NCI-H345 treated with DMSO at 0.1 percent for 48 hours (cell line): ENCODE results near the gene ATP6V0E2.

Source experiments
- DNase-seq: peaks from one replicate; lab custom pipeline; 2025; ENCODE audit not compliant: unreplicated experiment; lab: John Stamatoyannopoulos, UW

Gene ATP6V0E2

DNA sequence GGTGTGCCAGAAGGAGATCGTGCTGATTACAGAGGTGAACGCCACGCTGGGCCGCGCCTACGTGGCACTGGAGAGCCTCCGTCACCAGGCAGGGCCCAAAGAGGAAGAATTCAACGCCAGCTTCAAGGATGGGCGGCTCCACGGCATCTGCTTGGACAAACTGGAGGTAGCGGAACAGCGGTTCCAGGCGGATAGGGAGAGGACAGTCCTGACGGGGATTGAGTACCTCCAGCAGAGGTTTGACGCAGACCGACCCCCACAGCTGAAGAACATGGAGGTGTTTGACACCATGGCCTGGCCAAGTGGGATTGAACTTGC, 12.1 kb upstream of the ATP6V0E2 start:
- no peak for DNase-seq

- DNase-seq: no peak
Measured at GRCh38 chr7:149862156-149862555, 11.6 kb upstream of the ATP6V0E2 start.

DNA sequence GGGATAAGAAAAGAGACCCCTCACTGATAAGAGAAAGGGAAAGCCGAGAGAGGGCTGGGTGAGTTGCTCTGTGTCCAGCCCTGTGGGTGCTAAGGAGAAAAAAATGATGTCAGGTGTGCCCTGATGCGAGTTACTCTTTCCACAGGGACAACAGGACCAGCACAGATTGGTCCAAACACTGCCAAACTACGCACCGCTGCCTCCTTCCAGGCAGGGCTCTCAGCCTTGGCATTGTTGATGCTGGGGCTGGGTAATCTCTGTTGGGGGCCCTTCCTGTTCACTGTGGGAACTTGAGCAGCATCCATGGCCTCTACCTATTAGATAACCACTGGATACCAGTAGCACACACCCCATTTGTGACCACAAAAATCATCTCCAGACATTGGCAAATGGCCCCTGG, 10.3 kb upstream of the ATP6V0E2 start:
- DNase-seq: no peak

DNA sequence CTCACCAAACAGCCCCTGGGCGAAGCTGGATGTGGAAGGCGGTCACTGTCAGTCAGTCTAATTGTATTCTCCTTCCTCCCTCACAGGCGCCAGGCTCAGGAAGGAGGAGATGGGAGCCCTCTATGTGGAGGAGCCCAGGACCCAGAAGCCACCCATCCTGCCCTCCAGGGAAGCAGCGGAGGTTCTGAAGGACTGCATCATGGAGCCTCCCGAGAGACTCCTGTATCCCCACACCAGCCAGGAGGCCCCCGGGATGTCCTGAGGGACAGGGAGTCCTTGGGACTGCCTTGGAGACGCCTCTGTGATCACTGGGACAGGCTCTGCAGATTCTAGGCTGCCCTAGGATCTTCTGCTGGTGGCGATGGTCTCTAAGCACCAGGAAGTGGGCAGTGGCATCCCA, 9.7 kb upstream of the ATP6V0E2 start:
- no peak for DNase-seq

GRCh38 chr7:149864751-149865150, 9.0 kb upstream of the ATP6V0E2 start:
- DNase-seq: no peak

- no peak for DNase-seq
Measured at GRCh38 chr7:149865437-149865836, 8.3 kb upstream of the ATP6V0E2 start.

- no peak for DNase-seq
Measured at GRCh38 chr7:149866139-149866778, 7.5 kb upstream of the ATP6V0E2 start.

DNA sequence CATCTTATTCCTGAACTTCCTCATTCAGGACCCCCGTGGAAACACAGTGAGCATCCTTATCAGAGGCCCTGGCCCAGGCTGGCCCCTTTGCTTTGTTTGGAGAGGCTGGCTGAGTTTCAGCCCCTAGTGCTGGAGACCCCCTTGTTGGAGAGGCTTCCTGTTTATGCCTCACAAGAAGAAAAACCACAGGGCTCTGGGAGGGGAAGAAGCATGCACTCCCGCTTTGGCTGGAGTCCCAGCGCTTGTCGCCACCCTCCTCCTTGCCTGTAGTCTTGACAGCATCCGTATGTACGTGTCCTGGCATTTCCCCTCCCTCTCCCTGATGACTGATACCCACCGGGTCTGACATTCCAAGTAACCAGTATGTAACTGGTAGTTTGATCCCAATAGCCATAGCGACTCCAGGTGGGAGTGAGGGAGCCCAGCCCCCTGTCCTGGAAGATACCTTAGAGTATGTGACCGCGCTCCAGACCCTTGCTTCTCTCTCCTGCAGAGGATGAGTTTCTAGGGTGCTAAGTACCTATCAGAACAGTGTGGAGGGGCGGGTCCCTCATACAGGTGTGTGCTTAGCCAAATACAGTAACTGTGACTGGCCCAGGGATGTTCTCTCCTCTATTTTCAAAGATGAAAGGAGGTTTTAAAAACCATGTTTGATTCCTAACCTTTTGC, 6.9 kb upstream of the ATP6V0E2 start:
- DNase-seq: no peak

- DNase-seq: no peak
Measured at GRCh38 chr7:149867762-149868622, 5.8 kb upstream of the ATP6V0E2 start.

DNA sequence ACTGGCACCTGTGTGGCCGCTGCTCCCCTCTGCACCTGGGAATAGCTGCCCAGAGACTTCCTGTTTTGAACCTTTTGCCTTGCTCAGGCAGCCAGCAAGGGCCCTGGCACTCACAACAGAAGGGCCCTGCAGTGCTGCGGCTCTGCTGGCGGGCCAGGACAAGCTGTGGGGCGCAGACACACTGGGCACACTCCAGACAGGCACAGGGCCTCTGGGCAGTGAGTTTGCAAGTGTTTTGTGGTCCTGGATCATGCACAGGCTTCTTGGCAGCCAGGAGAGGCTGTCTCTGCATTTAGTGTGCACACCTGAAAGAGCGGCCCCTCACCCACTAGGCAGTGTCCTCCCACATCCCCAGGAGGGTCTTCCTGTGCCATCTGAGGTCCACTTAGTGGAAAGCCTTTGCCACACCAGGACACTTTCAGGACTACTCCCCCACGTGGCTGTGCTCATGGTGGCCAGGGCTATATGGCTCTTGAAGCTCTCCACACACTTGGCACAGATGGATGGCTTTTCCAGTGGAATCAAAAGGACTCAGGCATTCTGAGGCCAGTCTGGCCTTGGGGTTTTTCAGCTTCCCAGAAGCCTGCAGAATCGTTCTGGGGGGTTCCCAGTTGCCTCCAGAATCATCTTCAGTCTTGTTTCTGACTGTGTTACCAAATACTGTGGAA, 5.0 kb upstream of the ATP6V0E2 start:
- no peak for DNase-seq

GRCh38 chr7:149869291-149869650, 4.5 kb upstream of the ATP6V0E2 start:
- DNase-seq: no peak

DNA sequence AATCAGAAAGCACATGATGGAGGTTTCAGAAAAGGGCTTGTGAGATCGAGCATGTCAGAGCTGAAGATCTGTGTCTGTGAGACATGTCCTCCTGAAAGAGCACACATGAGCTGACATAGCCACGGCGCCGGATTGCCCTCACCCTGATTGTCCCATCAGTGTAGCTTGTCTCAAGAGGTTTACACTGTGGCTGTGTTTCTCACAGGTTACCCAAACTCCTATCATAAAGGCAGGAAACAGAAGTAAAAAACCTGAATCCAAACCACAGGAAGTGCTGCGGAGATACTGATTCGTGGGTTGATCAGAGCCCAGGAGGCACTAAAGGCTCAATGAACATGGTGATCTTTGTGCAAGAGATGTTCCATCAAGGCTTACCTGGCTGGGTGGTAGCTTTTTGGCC, 3.9 kb upstream of the ATP6V0E2 start:
- DNase-seq: no peak

GRCh38 chr7:149870274-149870673, 3.5 kb upstream of the ATP6V0E2 start:
- DNase-seq: no peak

DNA sequence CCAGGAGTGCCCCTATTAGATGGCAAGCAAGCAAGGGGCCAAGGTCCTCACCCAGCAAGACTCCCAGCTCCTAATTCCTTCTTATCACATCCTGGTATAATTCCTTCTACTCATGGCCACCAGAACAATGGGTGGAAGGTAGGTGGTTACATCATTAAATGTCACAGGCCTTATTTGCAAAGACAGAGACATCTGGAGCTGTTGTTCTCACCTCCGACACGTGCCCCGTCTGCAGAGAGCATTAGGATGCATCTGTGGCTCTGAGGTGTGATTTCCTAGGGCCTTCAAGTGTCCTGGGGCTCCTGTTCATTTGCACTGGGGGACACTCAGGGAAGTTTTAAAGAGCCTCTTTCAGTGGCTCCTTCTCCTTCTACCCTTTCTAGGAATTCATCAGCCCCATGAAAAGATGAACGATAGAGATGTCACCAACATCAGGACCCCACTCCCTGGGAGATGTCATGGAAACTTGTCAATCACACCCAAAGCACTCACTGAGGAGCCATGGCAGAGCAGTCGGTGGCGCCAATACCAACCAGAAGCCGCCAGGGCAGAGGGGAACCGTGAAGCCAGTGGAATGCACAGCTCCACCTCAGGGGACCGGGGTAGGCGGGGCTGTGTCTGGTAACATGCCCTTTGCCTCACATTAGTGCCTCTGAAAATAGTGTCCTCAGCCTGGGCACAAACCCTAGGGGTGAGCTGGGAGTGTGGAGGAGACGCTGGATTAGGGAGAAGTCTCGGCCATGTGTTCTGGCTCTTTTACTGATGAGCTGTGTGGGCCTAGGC, 2.9 kb upstream of the ATP6V0E2 start:
- no peak for DNase-seq

DNA sequence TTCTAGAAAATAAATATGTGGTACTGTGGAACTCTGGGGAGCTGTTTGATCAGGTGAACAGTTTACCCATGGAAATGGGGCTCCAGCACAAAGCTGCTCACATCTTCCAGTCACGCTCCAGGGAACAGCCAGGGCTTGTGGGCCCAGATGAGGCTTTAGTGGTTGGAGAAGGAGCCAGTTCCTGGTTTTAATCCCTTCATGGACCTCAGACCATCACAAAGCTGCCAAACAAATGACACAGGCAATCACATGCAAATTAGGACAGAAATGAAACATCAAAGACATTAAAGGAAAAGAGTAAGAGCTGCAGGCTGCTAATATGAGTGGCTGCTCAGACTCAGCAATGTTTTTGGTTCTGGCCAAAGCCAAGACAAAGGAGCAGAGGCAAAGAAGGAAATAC, 2.2 kb upstream of the ATP6V0E2 start:
- DNase-seq: no peak

GRCh38 chr7:149872419-149873073, 1.2 kb upstream of the ATP6V0E2 start:
- DNase-seq: no peak

DNA sequence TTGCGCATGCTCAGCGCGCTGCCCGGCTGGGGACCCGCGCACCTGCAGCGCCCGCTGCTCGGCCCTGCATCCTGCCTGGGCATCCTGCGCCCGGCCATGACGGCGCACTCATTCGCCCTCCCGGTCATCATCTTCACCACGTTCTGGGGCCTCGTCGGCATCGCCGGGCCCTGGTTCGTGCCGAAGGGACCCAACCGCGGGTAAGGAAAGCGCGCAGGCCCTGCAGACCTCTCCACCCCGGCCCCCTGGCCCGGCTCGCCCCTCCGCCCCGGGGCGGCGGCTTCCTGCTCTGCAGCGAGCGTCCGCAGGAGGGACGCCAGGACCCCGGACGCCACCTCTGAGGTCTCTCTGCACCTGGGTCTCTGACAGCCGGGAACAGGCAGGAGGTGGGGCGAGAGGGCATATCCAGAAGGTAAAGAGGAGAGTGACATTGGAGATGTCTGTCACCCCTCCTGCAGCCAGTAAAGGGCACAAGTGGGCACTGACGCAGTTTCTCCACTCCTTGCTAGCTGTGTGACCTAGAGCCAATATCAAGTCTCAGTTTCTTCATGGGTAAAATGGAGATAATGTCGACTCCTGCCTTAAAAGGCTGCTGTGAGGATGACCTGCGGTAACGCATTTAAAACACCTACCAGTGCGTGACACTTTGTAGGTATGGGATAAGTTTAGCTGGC, 338 bp downstream of the ATP6V0E2 start:
- DNase-seq: no peak

DNA sequence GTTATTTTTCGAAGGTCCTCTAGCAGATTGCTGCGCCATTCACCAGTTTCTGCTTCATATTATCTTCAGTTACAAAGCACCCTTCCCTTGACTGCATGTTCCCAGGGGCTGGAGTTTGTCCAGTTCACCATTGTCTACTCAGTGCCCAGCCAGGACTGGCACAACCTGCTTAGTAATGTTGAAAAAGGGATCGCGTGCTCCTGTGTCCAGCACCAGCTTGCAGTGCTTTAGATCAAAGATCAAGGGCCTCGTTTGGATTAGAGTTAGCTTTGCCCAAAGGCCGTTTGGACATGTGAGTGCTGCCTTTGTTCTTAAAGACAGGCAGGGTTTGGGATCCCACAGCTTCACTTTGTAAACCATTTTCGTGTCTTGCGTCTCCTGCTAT, 867 bp downstream of the ATP6V0E2 start:
- DNase-seq: no peak

DNA sequence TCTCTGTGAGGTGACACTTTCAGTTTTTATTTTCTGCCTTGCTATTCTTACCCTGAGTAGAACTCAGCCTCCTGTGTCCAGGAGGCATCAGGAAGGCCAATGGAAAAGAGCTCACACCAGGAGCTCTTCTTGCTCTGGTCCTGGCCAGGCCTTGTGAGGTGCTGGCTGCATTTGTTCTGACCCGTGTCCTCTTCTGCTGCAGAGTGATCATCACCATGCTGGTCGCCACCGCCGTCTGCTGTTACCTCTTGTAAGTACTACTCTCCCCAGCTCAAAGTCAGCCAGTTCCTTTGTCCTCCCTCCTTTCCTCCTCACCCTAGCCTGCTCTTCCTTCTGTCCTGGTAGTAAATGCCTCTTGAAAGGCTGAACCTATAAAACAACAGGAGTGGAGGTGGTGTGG, 1.6 kb downstream of the ATP6V0E2 start:
- no peak for DNase-seq
